Fibroblast of peridontal ligament (primary cell): ENCODE data around the gene ANXA6.

Source experiments
- DNase-seq: peaks from one replicate; pipeline ENCODE4 v3.0.0-alpha.2; 2010; ENCODE audit errors: extremely low read depth

The ANXA6 gene

DNA sequence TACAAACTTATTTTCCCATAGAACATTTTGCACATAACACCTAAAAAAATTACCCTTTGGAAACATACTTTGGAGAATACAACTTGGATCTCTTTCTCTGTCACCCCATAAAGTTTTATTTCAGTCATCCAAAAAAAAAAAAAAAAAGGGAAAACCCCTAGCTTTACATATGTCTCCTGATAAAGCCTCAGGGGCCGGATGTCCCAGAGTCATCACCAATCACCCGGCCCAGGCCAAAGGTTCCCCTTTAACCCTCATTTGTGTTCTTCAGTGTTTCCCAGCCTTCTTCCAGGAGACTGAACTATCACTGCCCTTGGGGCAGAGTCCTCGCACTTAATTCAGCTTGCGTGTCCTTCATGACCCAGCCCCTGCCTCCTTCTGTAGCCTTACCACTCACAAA is 28.8 kb downstream of the ANXA6 start:
- DNase-seq = no peak

DNA sequence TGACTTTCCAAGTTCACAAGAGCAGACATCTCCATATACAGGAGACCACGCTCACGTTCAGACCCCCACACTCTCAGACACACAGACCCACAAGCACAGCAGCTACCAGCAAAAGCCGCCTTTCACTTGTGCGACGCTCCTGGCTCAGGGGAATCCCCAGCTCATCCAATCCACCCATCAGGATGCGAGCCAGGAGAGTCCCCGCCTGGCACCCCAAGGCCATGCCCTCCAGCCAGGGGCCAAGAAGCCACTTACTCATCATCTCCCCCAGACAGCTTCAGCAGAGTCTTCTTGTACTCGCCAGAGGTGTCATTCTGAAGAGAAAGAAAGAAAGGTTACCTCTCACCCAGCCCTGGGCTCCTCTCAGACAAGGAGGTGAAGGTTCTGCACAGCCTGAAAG is 29.7 kb downstream of the ANXA6 start:
- DNase-seq = no peak

DNA sequence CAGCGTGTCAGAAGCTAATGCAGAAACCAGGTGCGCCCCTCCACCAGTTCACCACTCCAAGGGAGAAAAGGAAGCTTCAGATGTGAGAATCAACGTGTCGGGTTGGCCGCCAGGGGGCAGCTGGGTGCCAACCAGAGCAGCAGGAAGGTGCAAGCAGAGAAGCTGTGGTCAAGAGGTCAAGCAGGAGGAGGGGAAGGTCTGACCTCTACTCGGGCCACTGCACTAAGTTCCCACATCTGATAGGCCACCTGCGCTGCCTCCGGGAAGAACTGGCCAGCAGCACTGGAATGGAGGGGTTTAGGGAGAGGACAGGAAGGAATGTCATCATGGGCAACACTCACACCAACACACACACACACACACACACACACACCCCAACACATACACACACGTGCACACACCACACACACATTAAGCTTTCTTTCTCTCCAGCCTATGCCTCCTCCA is 31.4 kb downstream of the ANXA6 start:
- DNase-seq = peak; percentile 60

DNA sequence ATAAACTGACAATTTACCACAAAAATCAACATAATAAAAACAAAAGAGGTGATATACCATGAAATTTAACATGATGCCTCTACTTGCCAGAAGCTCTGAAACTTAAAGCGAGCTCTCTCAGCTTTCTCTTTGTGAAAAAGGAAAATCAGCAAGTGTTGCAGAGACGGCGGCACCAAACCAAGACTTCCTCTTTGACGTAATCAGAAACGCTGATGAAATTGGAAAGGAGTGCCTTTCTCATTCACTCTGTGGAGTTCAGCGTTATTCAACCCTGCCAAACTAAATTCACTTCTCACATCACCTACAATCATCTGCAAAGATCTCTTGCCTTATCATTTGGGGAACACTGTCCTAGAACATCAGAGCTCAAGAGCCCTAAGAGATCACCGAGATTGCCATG is 32.2 kb downstream of the ANXA6 start:
- no peak for DNase-seq

DNA sequence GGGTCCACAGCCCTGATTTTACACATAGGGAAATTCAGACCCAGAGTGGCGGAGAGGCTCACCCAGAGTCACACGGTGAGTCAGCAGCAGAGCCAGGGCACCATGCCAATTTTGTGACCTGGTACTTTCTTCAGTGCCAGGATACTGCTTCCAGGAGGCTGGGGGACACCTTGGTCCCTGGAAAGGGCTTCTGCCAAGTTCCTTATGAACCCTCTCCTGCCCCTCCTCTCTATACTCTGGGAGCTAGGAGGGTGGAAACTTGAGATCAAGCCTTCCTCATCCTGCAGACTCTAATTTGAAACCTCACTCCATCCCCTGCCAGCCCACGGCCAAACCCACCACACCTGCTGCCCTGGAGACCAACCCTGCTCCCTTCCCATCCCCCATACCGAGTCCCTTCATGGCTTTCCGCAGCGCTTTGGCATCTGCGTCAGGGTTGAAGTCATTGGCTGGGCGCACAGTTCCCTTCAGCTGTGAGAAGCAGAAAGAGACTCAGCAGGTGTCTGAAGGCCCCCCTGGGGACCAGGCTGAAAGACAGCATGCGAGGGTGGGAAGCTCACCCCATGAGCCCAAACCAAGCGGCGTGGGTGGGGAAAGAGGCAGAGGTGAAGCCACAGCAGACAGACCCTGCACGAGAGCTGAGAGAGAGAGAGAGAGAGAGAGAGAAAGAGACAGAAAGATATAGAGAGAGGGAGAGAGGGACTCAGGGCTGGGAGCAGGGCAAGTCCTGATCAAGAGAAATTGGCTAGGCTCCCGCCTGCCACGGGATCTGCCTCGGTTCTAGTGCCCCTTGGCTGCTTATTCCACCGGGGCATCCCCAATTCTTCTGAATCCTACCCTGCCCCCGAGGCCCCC is 33.5 kb downstream of the ANXA6 start:
- no peak for DNase-seq

DNA sequence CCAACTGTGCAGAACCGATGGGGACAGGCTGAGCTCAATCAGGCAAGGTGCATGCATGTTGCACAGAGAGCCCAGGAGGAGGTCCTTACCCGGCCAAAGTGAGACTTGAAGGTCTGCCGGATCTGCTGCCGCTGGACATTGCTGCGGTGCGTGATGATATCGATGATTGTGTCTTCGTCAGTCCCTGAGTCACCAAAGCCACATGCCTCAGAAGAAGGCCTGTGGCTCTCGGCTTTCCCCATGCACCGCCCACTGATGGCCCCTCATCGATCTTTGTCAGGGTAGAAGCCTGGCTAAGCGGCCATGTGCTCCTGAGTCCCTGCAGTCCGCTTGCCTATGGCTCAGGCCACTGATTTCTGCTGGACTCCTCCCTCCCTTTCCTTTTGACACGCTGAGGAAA is 34.8 kb downstream of the ANXA6 start:
- no peak for DNase-seq

DNA sequence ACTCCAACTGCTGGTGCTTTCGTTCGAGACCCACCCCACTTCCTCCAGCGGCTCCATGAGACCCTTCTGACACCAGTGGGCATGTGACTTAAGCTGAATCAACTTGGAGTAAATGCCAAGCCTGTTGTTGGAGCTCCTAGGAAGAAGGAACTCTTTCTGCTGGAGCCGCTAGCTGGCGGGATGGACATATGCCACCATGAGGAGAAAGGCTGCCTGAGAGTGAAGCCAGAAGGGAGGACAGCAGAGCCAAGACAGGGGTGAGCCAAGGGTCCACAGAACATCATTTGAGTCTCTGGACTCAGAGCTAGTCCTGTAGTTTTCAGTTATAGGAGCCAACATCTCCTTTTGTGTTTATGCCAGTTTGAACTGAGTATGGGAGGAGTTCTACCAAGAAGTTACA is 35.9 kb downstream of the ANXA6 start:
- no peak for DNase-seq

DNA sequence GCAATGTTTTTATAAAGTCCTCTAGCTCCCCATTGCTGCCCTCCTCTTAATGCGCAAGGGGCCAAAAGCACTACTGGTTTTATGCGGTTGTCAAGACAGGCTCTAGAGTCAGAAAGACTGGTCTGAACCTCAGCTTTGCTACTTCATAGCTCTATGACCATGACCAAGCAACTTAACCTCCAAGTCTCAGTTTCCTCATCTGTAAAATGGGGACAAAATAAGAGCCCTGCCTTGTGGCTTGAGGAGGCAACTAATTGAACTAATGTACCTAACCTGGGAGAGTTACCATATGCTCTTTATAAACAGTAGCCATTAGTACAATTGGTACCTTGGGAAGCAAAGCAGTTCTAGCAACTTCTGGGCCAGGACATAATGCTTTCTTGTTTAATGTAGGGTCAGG is 36.5 kb downstream of the ANXA6 start:
- no peak for DNase-seq

DNA sequence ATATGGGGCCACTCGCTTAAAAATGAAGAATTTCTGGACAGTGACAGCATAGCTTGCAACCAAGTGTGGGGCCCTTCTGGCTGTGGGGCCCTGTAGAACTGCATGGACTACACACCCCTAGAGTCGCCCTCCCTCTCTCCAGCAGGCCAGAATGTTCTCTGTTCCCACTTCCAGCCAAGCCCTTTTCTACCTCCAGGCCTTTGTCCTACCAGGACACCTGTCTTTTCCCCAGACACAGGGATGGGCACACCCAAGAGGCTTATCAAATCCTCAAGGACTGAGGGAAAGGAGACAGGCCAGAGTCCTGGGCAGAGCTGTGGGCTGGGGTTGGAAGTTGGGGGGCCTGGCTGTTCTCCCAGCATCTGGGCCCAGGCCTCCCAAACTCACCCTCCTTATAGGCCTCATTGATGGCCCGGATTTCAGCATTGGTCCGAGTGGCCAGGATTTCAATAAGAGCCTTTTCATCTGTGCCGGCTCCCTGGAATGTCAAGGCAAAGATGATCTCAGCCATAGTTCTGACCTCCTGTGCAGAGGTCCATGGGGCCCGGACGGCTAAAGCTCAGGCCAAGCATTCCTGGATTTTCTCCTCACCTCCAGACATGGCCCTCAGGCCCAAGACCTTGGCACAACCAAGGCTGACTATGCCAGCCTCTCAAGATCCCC is 38.5 kb downstream of the ANXA6 start:
- no peak for DNase-seq

DNA sequence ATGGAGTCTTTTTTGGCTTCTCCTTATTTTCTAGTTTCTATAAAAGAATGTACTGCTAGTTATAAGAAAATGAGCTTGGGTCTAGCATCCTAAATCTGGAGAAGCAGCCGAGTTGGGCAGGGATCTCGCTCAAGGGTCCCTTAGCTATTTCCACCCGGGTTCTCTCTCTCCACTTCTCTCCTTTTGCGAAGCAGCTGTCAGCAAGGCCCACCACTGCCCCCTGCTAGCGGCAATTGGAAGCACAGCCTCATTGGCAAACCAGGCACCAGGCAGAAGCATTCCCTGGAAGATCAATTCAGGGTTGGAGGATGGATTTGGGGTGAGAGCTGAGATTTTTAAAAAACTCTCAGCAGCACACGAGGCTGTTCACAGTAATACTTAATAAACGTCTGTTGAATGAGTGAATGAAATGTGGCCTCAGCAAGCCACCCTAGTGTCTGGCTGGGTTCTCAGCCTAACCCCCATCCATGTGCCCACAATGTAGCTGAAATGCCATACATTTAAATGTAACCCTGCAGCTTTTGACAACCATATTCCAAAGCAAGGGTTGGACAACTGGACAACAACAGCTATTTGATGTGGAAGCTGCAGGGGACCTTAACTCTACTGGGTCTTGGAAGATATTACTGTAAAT is 42.2 kb downstream of the ANXA6 start:
- peak; percentile 68 for DNase-seq

DNA sequence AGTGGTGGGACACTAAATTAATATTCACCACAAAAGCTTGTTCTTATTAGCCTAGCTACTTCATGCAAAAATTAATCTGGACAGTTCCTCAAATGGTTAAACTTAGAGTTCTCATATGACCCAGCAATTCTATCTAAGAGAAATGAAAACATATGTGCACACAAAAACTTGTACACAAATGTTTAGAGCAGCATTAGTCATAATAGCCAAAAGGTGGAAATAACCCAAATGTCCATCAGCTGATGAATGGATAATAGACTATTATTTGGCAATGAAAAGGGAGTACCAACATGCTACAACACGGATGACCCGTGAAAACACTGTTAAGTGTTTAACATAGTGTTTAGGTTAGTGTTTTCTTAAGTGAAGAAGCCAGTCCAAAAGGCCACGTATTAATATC is 43.9 kb downstream of the ANXA6 start:
- peak; percentile 29 for DNase-seq

DNA sequence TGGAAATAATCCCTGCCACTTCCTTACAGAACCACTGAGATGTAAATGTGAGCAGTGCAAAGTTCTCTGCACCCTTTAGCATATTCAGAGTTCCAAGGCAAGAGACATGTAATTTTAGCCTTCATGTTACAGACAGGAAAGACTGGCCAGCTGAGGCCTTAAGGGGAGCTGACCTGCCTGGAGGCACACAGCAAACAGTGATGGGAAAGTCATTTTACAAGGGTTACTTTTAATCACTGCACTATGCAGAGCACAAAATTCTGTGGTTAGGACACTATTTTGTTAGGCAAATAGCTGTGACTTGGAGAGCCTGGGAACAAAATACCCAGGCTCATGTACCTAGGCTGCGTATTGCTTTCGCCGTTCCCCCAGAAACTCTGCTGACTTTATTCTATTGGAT is 46.6 kb downstream of the ANXA6 start:
- no peak for DNase-seq

DNA sequence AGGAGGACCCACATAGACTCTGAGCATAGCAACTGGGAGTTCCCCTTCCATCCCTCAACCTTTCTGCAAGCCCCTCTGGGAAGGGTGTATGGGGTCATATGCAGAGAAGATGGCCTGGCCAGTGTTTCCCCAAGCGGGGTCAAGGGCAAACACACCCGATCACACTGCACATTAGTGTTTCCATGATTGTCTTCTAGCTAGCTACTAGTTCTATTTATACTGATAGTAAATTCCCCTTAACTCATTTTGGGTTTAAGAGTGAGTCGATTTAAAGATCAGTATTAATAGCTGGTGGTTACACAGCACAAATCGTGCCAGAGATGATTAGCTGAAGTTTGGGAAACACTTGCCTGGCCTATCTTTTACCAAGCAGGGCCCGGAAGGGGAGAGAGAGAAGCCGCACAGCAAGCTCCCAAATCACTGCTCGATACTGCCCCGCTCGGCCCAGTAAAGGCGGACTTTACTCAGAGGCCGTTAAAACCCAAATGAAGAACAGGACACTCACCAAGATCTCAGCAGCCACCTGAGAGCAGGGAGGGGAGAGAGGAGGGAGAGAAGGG is 47.4 kb downstream of the ANXA6 start:
- DNase-seq = no peak

DNA sequence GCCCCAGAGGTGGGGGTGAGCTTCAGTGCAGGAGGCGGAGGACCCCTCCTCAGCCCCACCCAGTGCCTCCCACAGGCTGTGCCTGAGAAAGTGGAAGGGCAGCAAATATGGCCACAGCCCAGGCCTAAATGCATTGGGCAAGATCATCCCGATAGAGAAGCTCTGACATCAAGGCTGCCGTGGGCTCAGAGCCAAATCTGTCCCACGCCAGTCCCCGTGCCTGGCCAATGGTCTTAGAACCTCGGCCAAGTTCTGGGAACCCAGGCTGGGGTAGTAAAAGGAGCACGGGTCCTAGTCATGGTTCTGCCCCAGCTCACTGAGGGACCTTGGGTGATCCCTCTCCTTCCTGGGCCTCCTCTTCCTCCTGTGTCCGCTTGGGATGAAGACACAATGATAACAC is 49.0 kb downstream of the ANXA6 start:
- no peak for DNase-seq

DNA sequence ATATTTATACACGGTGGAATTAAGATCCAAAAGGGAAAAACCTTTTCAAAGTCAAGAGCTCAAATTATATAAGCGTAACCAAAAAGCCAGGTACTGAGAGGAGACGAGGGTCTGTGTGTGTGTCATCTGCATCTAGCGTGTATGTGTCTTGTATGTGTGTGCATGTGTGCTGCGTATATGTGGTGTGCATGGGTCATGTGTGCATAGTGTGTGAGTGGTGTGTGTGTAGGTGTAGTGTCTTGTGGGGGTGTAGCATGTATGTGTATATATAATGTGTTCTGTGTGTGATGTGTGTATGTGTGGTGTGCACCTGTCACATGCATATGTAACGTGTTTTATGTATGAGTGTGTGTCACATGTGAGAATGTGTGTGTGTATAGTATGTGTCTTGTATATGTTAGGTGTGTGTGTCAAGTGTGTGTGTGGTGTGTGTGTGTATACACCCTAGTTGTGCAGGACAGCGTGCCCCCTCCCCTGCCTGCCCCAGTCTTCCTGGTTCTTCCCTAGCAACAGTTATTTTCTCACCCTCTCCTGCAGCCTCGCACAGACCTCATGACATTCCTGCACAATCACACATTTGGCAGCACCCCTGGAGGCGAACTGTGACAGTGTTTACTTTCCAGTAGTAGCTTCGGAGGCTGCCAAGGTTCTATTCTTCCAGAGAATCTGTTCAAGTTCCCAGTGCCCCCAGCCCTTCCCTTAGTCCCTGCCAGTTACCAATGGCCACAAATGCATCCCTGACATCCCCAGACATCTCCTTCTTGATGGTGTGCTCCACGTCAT is 49.6 kb downstream of the ANXA6 start:
- peak; percentile 70 for DNase-seq

DNA sequence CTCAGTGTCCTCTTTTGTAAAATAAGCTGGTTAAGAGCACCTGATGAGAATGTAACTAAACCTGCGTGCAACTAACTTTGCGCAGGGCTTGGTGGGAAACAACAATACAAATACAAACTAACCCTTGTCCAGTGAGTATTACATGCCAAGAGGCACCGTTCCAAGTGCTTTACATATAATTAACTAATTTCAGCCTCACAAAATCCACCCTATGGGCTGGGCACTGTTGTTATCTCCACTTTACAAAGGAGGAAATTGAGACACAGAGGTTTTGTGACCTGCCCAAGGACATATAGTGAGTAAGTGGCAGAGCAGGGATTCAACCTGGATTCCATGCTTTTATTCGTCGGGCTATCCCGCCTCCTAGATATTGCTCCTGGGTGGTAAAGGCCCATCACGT is 50.5 kb downstream of the ANXA6 start:
- DNase-seq = no peak

DNA sequence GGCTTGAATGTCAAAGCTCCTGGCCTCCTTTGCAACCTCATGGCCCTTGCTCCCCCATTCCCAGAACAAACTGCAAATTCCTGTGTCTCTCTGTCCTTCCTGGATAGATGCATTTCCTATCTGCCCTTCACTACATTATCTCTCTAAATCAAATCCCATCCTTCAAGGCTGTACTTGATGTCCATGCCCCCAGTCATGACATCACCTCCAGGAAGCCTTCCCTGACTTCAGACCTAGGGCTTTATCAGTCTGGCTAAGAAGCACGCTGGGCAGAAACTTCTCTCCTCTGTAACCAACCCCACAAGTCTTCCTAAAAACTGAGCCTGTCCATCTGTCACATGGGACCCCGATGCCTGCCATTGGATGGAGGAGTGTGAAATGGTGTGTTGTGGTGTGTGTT is 51.1 kb downstream of the ANXA6 start:
- DNase-seq = no peak

DNA sequence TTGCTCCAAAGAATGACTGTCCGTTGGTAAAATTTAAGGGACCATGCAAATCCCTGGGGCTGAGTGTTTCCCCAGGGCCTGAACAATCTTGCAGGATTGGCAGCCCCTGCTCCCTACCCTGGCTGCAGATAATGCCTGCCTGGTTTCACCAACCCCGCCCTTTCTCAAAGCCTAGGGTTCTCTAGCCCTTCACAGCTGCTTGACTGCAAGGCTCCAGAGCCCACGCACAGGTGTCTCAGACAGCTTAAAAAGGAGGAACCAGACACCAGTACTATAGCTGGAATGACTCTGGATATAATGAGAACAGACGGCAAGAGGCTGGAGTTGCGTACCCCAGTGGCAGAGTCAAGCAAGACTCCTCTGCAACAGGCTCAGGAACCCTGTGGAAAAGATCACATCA is 51.5 kb downstream of the ANXA6 start:
- no peak for DNase-seq

DNA sequence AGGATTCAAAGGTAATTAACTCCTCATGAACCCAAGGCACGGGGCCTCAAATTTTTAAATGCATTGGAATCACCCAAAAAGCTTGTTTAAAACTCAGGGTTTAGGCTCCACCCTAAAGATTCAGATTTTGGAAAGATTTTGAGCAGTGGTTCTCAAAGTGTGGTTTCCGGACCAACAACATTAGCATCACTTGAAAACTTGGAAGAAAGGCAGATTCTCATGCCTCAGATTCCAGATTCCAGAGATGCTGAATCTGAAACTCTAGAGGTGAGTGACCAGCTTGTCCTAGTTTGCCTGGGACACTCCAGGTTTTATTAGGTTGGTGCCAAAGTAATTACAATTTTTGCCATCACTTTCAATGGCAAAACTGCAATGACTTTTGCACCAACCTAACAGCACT is 52.0 kb downstream of the ANXA6 start:
- no peak for DNase-seq

DNA sequence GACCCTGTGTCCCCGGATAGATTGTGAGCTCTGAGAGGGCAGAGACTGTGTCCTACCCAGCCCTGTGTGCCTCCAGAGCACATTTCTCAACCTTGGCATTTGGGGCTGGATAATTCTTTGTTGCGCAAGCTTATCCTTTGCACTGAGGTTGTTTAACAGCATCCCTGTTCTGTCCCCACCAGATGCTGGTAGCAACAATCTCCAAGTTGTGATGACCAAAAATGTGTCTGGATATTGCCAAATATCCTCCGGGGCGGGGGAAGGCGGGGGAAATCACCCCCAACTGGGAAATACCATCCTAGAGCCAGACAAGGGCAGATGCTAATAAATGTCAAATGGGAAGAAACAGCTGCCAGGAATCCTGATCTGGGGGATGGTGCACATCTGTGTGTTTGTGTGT is 52.8 kb downstream of the ANXA6 start:
- peak; percentile 82 for DNase-seq

DNA sequence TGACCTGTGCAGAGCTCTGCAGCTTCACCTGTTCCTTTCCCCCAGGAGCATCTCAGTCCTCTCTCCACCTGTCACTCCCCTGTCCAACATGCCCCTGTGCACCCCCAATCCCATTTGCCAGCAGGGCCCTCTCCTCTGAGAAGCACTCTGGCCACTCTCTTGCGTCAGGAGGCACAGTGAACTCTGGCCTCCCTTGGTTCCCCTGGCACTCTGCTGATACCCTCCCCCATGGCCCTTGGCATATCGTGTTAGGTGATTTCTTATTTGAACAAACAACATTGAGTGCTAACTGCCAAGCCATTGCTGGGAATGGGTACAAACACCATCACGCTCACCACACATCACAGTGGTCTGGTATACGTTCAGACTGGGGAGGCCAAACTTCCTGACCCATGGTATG is 55.8 kb downstream of the ANXA6 start:
- no peak for DNase-seq

DNA sequence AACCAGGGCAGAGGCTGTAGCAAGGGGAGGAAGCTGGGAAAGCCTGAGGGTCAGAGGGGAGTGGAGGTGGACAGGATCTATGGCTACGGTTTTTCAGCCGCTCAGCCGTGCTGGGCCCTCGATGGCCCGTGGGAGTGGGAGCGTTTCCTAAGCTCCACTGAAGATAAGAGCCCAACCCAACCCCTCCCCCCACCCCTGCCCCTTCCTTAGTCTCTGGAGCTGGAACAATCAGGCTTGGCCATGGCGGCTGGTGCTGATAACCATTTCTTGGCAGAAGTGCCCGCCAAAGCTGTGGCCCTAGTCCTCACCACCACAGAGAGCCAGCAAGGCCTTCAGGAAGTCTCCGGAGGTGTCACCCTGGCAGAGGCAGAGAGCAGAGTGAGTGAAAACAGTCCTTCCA is 56.4 kb downstream of the ANXA6 start:
- no peak for DNase-seq
